ENCODE measurements around the gene GLP2R.

The GLP2R gene

GRCh38 chr17:9925457-9925856, 99.7 kb downstream of the GLP2R start:
- no peak for DNase-seq

- DNase-seq: no peak
Measured at GRCh38 chr17:9926150-9926804, 100.6 kb downstream of the GLP2R start.

GRCh38 chr17:9928601-9929333, 103.0 kb downstream of the GLP2R start:
- DNase-seq: no peak

- no peak for DNase-seq
Measured at GRCh38 chr17:9929871-9930270, 104.1 kb downstream of the GLP2R start.

GRCh38 chr17:9931144-9931741, 105.5 kb downstream of the GLP2R start:
- DNase-seq: no peak

GRCh38 chr17:9932491-9932890, 106.8 kb downstream of the GLP2R start:
- DNase-seq: no peak

- no peak for DNase-seq
Measured at GRCh38 chr17:9934331-9934730, 108.6 kb downstream of the GLP2R start.

- no peak for DNase-seq
Measured at GRCh38 chr17:9935408-9935807, 109.7 kb downstream of the GLP2R start.

GRCh38 chr17:9936095-9936494, 110.4 kb downstream of the GLP2R start:
- DNase-seq: no peak

- no peak for DNase-seq
Measured at GRCh38 chr17:9937241-9937761, 111.6 kb downstream of the GLP2R start.

- no peak for DNase-seq
Measured at GRCh38 chr17:9937901-9938300, 112.2 kb downstream of the GLP2R start.

GRCh38 chr17:9938764-9939163, 113.0 kb downstream of the GLP2R start:
- DNase-seq: no peak

GRCh38 chr17:9940841-9941240, 115.1 kb downstream of the GLP2R start:
- DNase-seq: no peak

- no peak for DNase-seq
Measured at GRCh38 chr17:9941305-9941704, 115.6 kb downstream of the GLP2R start.

All from activated CD4-positive, alpha-beta T cell treated with anti-CD3 and anti-CD28 coated beads, Interleukin-2, amount 50 U/mL, for 4 hours (primary cell).